GM19395 (cell line): ENCODE data around the gene CDCP2.

Source experiments
- ATAC-seq: cut with Tn5 transposase; IDR thresholded peaks from one replicate; pipeline ENCODE4 v1.9.1; 2021; ENCODE audit warnings: mild to moderate bottlenecking, moderate library complexity; ENCODE audit not compliant: unreplicated experiment

CDCP2 gene

DNA sequence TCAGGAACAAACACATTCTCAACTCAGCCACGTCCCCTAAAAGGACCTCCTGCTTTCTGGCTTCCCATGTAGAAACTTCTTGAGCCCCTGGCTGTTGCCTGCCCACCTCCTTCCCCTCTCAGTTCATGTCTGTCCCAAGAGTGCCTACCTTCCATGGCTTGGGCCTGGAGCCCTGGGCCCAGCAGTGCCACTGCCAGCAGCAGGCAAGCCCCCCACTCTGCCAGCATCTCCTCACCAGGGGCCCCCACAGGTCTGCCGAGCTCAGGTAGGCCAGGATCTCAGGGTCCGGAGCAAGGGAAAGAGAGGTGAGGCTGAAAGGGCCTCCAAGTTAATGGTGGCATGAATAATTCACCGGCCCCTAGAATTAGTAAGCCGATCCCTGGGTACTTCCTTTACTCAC, at the start of gene CDCP2:
Gene CDCP2 (minus strand): TSS at position 305 of the 400 bp plus-strand sequence. CDS start 78 bp downstream, at position 227.
- ATAC-seq, result no peak

DNA sequence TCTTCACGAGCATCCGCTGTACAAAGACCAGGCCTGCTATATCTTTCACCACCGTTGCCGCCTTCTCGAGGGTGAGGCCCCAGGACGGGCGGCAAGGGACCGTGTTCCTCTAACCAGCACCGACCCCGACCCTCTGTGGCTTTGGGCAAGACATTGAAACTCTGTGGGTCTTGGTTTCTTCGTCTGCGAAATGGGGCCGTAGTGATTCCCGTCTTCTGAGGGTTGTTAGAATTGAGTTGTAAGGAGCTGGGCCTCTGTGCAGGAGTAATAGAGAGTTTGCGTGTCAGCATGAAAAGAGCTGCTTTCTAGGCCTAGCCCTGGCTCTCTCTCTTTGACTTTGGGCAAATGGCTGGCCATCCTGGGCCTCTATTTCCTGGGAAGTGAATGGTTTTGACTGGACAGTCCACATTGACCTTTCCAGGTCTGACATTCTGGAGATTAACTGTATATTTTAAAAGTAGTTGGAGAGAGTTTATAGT, 47.8 kb upstream of the CDCP2 start:
- ATAC-seq, result peak; percentile 20

DNA sequence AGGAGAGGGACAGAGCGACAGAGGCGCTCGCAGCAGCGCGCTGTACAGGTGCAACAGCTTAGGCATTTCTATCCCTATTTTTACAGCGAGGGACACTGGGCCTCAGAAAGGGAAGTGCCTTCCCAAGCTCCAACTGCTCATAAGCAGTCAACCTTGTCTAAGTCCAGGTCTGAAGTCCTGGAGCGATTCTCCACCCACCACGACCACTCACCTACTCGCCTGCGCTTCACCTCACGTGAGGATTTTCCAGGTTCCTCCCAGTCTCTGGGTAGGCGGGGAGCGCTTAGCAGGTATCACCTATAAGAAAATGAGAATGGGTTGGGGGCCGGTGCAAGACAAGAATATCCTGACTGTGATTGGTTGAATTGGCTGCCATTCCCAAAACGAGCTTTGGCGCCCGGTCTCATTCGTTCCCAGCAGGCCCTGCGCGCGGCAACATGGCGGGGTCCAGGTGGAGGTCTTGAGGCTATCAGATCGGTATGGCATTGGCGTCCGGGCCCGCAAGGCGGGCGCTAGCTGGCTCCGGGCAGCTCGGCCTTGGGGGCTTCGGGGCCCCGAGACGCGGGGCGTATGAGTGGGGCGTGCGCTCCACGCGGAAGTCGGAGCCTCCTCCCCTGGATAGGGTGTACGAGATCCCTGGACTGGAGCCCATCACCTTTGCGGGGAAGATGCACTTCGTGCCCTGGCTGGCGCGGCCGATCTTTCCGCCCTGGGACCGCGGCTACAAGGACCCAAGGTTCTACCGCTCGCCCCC, 47.1 kb upstream of the CDCP2 start, which contains the start of the genes CYB5RL and MRPL37:
Gene CYB5RL (minus strand): TSS at position 266 of the 754 bp plus-strand sequence. CDS start 4,414 bp downstream, outside the sequence.
Gene MRPL37 (plus strand): TSS at position 403 of the 754 bp plus-strand sequence. CDS start 77 bp downstream, at position 480.
- ATAC-seq, result peak; percentile 98

DNA sequence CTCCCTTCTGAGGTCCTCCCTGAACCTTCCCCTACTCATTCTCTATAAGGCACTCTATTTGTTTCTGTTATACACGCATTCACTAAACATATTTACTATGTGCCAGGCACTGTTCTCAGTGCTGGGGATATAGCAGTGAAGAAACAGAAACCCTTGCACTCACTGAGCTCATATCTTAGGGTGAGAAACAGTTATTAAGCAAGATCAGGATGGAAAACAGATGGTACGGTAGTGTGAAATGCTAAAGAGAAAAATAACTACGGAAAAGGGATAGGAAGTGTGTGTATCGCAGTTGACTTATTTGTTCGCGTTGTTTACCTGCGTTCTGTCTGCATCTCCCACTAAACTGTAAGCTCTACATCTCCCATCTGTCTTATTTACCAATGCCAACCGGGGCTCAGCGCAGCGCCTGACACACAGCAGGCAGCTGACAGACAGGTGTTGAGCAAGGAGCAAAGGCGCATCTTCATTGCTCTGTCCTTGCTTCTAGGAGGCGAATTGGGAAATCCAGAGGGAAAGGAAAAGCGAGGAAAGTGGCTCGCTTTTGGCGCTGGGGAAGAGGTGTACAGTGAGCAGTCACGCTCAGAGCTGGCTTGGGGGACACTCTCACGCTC, 46.5 kb upstream of the CDCP2 start:
- peak; percentile 12 for ATAC-seq

DNA sequence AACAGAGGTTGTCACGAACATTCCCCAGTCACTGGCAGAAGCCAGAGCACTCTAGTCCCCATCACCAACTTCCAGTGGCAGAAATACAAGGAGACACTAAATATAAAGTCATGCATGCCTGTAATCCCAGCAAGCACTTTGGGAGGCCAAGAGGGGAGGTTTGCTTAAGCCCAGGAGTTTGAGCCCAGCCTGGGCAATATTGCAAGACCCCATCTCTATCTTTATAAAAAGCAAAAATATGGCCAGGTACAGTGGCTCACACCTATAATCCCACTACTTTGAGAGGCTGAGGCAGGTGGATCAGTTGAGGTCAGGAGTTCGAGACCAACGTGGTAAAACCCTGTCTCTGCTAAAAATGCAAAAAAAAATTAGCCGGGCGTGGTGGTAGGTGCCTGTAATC, 40.7 kb upstream of the CDCP2 start:
- no peak for ATAC-seq

DNA sequence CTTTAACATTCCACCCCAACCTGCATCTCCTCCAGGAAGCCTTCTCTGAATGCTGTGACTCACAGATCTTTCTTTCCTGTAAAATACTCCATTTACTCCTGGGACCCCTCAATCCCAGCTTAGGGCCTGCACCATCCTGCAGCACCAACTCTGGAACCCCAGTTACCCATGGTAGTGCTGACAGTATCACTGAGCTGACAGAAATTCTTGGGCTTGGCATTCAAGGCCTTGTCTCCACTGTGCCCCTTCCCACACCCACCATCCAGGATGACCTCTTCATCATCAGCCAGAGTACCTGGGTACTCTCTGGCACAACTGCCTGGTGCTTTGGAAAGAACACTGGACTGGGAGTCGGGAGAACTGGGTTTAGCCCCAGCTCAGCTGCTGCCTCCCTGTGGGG, 38.7 kb upstream of the CDCP2 start:
- no peak for ATAC-seq

DNA sequence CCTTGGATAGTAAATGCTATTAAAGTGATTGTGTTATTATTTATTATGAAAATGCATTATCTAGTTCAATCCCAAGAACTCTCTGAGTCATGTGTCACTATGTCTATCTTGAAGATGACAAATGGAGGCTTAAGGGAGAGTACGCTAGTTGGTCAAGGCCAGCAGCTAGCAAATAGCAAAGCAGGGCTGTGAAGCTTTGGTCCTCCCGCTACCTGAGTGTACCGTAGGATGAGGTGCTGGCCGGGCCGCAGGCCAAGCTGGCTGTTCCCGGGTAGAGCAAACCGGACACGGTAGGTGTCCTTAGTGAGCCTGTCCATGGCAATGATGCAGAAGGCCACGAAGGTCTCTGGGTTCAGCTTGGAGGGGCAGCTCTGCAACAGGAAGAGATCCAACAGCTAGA, 37.7 kb upstream of the CDCP2 start:
- no peak for ATAC-seq

DNA sequence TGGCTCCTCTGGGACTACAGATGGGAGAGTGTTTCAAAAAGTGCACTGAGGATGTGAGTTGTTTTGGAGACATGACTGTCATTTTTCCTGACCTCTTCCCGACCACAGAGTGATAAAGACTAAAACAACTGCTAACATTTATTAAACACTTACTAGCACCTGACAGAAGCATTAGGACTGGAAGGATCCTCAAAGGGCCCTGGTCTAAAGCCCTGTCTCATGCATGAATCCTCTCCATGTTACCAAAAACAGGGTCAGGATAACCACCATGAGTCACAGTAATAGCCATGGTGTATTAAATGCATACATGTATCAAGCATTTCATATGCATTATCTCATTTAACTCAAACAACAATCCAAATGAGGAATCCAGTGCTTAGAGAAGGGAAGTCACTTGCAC, 35.5 kb upstream of the CDCP2 start:
- no peak for ATAC-seq

DNA sequence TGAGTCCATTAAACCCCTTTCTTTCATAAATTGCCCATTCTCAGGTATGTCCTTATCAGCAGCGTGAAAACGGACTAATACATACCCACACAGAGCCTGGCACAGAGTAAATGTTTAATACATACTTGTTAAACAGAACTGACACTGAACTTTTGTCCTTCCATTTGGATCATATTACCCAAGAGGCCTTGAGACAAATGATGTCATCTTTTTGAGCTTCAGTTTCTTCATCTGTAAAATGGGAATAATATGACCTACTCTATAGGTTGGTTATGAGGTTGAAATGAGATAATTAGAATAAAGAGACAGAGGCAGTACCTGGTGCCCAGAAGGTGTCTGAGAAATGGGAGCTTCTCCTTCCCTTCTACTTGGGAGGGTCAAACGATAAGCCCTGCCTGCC, 33.3 kb upstream of the CDCP2 start:
- no peak for ATAC-seq

DNA sequence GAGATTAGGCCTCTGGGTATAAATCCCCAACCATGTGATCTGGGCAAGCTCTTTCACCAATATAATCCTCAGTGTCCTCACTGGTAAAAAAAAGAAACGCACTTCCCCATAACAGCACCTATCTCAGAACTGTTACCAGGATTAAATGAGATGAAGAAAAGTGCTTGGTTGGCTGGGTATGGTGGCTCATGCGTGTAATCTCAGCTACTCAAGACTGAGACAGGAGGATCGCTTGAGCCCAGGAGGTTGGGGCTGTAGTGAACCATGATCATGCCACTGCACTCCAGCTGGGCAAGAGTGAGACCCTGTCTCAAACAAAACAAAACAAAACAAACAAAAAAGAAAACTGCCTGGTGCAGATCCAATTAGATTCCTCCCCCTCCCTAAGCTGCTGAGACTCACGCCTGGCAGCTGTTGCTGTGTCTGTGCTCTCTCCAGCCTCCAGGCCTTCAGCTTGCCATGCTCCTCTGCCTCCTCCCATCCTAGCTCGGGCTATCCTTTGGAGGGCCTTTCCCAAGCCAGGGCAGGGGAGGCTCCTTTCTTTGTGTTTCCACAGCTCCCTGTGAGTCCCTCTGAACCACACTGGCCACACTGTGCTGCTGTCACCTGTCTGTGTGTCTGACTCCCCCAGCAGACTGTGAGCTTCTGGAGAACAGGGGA, 28.0 kb upstream of the CDCP2 start:
- ATAC-seq, result no peak

DNA sequence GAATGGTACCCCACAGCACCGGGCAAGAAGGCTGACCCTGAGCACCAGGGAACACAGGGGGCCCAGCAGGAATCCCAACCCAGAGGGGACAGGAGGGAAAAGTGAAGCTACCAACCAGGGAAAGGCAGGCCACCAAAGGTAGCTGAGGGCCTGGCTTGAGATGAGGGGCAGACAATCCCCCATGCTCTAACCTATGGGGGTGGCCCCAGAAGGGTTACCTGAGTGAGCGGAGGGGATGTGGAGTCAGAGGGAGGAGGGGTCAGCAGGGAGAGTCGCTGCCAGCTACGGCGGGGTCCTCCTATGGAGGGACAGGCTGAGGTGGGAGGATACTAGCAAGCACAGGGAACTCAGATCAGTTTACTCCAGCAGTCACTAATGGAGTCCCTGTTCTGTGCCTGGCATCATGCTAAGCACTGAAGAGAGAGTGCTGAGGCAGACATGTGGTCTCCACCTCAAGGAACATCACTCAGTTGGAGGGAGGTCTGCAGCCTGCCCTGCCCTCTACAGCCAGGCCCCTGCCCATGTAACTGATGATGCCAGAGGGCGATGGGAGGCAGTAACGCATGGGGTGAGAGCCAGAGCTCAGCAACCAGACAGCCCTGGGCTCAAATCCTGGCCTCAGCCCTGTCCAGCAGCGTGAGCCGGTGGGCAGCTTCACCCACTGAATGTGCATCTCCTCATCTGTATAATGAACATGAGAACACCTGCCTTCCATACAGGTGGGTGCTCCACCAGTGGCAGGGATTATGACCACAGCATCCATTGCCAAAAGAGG, 25.7 kb upstream of the CDCP2 start:
- ATAC-seq, result no peak

DNA sequence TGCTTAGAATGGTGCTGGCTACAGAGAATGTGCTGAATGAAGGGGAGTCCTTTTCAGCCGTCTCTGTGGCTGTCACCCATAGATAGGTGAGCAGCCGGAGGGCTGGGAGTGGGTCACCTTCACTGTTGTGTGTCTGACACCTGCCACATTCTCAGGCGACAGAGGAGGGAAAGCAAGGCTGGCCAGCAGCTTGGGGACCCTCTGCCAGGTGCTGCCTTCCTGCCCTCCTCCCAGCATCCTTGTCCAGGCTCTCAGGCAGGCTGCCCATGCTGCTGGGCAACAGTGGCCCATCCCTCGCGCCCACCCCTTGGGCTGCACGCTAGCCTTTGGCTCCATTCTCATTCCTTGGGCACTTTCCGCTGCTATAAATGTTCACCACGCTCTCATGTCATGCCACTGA, 24.9 kb upstream of the CDCP2 start:
- ATAC-seq, result no peak

DNA sequence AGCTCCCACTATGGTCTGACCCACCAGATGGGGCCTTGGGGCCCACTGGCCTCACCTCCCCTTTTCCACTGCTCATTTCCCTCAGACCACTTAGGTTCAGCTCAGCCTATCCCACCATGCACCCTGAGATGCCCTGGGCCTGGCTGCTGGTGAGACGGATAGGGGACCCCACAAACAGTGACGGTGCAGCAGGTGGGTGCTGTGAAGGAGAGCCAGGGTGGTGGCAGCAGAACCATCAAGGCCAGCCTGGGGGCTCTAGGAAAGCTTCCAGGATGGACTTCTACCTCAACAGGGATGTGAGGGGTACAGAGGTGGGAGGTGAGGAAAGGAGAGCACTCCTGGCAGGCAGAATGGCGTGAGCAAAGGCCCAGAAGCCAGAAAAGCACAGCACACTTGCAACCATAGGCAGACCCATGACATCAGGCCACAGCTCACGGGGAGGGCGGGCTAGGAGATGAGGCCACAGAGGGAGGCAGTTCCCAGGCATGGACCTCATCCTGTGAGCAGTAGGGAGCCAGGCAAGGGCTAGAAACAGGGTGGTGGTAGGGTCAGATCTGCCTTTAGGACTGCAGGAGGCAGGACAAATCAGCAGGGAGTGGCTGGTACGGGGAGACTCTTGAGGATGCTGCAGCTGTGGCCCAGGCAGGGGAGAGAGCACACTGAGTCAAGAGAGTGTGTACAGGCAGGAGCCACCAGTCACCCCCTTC, 24.0 kb upstream of the CDCP2 start:
- no peak for ATAC-seq

DNA sequence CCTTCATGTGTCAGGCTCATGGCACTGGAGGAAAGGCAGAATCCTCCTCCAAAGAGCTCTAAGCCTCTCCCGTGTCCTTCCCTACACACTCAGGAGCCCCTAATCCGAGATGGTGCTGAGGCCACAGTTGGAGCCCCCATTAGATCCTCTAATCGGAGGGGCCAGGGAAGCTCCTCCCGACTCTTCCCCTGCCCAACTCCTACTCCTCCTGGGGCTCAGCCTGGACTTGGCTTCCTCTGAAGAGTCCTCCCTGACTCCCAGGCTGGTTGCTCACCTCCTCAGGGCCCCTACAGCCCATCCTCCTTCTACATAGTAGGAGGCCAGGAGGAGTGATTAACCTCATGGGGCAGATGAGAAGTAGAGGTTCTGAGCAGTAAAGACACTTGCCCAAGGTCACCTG, 21.3 kb upstream of the CDCP2 start:
- ATAC-seq, result no peak

DNA sequence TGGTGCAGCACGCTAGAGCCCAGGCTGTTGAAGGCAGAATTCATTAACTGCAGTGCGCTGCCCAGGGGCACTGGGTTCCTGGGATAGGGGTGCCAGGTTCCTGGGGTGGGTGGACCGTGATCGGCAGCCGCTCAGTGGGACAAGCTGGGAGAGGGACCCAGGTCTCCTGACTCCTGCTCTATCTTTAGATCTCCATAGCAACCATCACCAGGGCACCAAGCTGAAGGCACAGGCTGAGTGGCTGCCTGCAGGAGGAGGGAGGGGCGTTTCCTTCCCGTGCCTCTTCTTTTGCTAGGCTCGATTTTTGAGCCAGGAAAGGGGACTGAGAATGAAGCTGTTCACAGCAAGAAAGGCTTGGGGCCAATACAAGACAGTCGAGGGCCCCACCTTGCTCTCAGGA, 20.9 kb upstream of the CDCP2 start:
- ATAC-seq, result no peak

DNA sequence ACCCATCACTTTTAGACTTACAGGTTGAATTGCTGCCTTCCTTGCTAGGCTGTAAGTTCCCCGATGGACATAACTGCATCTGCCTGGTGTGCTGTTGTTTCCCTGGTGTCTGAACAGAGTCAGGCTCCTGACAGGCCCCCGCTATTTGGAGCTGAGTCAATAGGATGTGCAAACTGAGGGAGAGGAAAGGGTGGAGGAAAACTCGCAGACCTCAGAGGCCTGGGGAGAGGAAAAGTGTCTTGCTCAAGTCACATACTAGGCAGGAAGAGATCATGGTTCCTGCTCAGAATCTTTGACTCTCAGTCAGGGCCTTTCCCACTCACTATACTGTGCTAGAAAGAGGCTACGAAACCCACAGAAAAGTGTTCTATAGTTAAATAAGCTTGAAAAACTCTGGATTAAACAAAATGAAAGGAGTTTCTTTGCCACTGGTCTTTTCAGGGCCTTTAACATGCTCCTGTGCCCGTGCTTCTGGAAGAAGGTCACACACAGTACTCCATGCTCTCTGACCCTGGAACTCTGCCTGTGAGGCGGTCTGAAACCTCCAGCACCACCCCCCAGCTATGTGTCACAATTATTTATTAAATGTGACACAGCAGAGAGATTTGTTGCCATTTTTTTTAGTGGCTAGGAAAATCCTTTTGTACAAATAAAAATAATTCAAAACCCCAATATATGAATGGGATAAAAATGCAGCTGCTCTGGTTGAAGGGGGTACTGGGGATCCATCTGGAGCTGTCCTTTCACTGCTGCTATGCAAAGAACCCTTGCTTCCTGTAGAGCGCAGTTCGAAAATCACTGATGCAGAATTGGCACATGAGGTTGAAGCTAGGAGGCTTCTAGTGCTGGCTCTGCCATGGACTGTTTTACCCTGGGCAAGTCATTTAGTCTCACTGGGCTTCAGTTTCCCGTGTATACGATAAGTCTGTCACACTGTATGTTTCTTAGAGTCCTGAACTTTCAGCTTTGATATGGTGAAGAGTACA, 20.1 kb upstream of the CDCP2 start:
- ATAC-seq, result no peak

DNA sequence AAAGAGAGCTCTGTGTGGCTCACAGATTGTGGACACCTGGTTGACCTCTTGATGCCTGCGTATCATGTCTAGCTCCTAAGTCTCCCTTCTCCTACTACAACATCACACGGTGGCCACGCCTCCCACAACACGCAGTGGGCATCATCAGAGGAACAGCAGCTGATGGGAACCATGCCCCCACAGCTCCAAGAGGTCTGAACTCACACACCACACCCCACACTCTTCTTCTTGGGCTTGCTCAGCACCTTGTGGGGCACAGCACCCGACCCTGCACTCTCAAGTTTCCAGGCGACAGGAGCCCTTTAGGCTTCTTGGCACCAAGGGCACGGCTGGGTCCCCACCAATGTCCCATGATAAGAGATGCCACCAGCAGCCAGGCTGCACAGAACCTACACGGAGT, 18.8 kb upstream of the CDCP2 start:
- ATAC-seq, result no peak

DNA sequence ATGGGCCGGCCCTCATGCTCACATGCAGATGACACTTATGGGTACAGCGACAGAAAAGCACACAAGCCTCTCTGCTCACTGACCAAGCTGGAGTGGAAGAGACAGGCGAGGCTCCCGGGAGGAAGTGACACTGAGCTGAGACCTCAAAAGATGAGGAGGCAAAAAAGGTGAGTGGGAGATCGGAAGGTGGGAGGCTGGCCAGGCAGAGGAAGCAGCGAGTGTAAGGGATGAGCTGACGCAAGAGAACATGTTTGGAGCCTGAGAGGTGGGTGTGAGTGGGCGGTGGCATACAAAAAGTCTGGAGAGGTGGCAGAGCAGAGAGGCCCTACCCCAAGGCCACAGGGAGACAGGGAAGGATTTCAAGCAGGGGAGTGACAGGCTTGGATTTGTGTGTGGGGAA, 18.2 kb upstream of the CDCP2 start:
- ATAC-seq, result no peak

DNA sequence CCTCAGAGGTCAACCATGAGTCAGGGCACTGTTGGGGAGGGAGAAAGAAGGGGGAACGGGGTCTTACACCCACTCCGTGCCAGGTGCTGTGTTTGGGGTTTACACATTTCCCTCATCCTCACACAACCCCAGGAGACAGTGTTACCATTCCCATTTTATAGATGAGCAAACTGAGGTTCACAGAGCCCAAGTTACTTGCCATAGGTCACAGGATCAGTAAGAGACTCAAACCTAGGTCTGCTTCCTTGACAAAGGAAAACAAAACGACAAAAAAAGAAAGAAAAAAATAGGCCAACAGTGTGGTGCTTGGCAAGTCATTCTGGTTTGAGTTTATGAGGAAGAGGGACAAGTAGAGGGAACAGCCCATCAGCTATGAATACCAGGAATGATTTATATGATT, 16.3 kb upstream of the CDCP2 start:
- no peak for ATAC-seq
